GM18498 (cell line): ENCODE data around the gene EIF1AD.

Source experiments
- ATAC-seq: cut with Tn5 transposase; IDR thresholded peaks from one replicate; pipeline ENCODE4 v1.9.1; 2021; ENCODE audit warnings: mild to moderate bottlenecking, moderate library complexity; ENCODE audit not compliant: unreplicated experiment

Gene EIF1AD

DNA sequence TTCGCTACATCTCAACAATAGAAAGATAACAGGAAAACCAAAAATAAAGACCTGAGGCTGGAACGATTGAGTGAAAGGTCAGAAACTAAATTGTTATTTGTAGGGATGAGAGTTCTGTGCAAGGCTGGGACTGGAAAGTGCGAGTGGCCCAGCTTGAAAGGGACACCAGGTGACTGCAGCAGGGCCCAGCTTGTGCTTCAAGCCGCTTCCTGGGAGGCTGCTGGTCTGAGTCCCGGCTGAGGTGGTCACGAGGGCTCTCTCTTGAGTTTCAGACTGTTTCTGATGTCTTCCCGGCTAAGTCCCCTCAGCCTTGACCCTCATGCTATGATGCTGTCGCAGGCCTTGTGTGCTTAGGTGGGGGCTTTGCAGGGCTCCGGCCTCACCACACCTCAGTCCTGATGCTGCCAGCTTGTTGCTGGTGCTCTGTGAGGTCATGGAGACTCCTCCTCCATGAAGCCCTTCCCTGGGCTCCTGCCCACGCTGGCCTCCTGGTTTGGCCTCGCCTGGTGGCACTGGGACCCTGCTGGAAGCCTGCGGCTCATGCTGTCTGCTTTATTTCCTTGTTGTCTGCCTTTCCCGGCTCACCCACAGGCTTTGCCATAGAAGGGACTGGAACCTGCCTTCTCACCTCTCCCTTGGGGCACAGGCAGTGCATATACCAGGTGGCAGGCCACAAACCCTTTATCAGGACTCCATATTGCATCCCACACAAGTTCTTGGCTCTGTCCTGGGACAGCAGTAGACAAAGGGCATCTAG is 4.4 kb upstream of the EIF1AD start:
- ATAC-seq: no peak

DNA sequence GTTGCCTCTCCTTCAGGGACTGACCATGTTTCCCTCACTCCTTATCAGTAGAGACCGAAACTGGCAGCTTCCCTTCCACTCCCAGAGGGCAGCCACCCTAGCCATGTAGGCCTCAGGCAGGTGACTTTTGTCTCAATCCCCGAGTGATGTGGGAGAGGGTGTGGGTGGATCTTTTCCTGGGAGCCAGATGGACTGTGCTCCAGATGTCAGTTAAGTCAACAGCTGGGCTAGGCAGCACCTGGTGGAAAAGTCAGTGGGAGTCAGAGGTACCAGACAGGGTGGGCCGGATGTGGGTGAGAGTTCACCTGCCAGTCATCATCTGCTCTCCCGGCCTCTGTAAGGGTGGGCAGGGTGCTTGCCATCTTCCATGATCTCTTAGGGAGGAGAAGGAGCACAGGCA is 2.2 kb upstream of the EIF1AD start:
- ATAC-seq: no peak

DNA sequence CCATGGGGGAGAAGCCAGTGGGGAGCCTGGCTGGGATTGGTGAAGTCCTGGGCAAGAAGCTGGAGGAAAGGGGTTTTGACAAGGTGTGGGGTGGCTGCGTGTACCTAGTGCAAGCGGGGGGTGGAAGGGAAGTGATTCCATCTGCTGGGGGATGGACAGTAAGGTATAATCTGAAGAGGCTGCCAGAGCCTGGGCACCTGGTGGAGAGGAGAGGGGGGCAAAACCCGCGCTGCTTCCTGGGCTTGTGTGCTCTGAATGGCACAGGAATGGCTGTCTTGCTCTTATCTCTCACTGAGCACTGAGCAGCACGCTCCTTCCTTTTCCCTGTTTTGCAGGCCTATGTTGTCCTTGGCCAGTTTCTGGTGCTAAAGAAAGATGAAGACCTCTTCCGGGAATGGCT is 1.3 kb upstream of the EIF1AD start:
- ATAC-seq: no peak

DNA sequence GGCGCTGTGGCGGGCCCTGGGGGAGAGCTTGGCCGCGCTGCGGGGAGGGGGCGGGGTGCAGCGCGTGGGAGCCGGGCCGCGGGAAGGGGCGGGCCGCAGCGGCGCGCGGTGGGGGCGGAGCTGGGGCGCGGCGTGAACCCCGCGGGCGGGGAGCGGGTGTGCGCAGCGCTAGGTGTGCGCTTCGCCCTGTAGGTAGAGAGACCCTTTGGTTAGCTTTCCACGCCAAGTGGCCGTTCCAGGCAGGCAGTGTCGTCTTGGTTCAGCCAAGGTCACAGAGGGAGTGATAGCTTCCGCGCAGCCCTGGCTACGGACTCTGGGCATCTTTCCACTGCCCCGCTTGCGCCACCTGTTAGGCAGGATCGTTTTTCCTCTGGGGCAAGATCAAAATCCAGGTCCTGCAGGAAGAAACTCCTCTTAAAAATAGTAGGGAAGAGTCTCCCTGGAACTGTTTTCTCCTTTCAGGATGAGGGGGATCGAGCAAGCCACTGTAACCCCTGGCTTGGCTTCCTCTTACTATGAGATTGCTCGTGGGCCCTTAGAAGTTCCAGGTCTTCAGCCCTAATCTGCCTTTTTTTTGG is 780 bp upstream of the EIF1AD start:
- peak; percentile 58 for ATAC-seq

DNA sequence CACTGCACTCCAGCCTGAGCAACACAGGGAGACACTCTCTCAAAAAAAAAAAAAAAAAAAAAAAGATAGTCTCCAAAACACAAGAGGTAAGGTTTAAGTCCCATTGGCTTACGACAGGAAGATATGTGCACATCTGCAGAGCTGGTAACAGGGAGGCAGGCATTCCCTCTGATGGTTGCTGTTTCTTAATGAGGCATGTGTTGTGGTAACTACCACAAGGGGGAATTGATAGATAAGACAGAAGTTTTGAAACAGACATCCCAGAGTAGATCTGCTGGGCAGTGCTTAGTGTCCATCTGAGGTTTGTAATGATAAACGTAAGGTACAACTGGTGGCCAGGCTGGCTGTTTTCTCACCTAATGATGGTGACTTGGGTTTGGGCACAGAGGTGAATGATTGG is 4.7 kb downstream of the EIF1AD start:
- no peak for ATAC-seq

DNA sequence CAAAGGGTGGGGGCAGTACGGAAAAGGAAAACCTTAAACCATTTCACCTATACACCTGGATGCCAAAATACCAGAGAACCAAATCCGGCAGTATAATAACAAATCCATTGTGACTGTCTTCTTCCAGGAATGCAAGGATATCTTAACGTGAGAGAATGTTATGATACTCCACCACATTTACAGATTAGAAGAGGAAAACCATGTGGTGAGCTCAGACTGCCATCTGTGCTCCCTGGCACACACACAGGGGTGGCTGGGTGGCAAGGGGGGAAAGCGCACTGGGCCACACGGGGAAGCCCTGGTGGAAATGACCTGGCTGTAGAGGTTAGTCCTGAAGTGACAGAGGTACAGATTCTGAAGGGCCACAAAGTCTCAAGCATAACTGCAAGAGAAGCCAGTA is 9.9 kb downstream of the EIF1AD start:
- ATAC-seq: no peak

DNA sequence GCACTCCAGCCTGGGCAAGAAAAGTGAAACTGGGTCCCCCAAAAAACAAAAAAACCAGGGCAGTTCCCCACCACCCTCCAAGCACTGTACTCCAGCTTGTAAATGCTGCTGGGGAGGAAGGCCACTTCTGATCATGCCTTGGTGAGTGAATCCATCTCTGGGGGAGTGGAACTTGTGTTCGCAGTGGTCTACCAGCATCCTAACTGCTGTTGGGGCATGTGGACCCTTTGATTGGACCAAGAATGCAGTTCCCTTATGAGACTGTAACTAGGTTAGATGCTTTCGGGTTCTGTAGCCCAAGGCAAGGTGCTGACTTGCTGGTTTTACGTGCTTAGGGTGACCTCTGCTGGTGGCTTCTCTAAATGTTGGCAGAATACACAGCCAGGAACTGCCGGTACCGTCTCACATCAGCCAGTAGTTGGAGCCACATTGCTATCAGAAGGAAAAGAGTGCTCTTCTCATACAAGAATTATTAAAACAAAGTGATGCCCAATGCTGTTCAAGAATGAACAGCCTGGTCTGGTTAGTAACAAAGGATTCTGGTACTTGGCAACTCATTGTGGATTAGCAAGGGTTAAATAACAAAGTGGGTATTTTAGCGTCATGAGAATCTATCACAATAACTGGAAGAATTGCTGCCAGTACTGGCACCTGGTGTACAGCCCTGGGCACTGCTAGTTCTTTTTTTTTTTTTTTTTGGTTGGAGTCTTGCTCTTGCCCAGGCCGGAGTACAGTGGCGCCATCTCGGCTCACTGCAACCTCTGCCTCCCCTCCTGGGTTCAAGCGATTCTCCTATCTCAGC is 13.0 kb downstream of the EIF1AD start:
- peak; percentile 97 for ATAC-seq

DNA sequence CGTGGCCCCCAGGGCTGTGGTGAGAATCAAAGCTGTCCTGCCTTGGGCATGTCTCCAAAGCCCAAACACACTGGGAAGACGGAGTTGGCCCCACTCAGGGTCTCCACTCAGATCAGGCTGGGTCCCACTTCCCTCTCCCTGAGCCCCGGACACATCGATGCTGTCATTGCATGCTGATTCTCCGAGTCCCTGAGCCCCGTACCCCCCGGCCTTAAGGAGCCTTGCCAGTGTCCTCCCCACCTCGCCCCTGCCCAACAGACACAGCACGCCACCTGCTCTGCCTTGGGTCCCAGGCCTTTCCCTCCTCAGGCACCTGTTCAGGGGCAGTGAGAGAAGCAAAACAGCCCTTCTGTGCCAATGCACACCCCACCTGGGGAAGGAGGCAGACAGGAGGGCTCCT is 14.6 kb downstream of the EIF1AD start:
- ATAC-seq: no peak

DNA sequence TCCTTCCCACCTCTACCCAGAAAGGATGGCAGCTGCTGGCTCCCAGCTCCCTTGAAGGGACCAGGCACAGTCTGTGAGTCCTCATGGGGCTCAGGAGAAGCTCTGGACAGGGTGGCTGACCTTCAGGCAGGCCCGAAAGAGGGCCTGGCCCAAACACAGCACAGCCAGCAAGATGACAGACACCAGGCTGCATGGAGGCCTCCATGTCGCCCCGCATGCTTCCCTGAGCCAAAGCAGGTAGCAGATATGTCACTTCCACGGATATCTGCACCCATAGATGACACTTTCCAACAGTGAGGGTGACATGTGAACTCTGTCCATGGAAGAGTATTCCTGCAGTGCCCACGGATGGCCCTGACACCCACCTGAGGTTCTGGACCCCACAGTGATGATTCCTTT is 18.4 kb downstream of the EIF1AD start:
- no peak for ATAC-seq

DNA sequence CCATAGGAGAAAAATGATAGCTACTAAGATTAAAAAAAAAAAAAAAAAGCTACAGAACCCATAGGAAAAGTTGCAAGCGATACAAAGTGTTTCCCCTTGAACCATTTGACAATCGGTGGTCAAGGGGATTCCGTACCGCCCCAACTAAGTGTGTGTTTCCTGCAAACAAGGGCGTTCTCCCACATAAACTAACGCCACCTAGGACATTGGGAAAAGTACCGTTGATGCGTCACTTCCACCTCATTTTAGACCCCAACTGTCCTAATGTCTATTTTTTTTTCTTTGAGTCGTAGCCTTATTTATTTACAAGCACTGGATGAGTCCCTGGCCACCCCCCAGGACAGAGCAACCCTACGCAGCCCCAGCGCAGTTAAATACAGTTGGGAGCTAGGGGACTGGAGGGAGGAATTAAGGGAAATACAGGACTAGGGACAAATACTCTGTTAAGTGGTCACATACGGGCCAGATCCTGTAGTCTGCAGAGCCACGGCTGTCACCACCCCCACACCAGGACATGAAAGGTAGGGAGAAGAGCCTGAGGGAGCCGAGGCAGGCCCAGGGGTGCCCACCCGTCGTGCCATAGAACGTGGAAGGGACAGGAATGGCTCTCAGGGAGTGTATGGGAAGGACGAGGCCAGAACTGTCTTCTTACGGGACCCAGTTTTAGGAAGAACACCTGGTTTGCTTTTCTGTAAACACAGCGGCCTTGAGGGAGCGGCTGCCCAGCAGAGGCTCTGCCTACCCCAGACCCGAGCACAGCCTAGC is 19.0 kb downstream of the EIF1AD start:
- no peak for ATAC-seq

DNA sequence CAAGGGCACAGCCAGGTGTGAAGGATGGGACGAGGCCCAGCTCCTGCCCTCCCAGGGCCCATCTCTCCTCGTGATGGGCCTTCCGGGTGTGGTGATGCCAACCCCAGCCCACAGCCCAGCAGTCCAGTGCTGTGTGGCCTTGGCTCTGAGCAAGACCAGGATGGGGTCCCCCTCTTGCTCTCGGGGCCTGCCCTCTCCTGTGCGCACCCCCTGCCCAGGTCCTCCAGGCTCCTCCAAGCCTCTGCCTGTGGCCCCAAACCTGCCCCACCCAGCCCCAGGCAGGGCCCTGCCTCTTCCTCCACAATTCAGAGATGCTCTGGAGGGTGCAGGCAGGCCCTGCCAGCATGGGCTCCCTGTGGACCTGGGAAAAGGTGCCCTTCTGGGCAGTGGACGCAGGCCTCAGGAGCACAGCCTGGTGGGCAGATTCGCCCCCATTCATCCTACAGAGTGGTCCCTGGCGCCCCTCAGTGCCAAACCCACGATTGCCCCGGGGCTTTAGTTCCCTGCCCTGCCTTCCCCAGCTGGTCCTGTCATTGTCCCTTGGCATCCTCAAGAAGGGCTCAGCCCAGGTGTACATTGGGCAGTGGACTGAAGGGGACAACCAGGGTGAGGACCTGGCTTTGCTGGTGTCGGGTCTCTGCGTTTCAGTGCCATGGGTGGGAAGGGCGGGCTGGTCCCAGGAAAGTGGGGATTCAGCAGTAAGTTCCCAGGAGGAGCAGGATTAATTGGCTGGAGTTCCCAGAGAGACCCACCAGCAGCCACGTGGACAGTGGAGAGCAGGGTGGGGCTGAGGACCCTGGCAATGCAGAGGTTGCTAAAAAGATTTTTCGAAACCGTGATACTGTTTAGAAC is 19.8 kb downstream of the EIF1AD start:
- no peak for ATAC-seq

DNA sequence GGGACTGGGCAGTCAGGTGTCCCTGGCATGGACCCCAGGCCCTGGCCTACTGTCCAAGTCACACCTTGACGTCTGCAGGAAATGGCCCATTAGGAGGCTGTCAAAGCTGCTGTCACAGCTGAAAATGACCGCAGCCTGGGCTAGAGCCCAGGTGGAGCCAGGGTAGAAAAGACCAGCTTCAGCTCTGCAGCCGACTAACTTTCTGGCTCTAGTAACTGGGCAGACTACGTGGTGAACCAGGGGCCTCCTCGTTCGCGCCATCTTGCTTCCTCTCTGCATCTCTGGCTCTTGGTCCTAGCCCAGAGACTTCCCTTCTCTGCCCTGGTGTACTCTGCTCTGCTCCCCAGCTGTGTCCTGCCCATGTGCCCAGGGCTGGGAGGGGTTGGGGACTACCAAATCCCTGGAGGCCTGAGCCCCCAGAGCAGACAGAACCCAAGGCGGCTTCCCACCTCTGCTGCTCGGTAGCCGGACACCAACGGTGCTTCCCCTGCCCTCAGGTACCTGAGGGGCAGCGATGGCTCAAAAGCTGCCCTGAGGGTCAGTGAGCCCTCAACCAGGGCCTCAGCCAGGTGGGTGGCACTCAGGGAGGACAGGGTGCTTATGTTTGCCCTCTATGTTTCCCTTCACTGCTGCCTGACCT is 20.7 kb downstream of the EIF1AD start:
- ATAC-seq: no peak

DNA sequence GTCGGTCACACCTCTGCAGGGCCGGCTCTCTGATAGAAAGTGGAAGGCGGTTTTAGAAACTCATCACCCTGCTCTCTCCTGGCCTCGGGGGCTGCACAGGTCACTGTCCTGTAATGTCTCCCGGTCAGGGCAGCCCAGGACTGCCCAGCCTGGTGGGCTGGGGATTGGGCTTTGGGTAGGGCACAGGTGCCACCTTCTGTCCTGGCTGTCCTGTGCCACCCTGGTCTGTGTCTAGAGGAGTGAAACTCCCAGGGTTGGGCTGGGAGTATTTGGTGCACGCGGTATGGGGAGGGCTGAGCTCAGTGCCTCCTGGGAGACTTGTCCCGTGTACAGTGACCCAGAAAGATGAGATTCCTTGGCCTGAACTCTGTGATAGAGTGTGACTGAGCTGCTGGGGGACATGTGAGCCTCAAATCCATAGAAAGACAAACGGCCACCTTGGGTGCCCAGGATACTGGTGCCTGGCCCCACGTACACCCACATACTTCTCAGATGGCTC is 22.6 kb downstream of the EIF1AD start:
- no peak for ATAC-seq

DNA sequence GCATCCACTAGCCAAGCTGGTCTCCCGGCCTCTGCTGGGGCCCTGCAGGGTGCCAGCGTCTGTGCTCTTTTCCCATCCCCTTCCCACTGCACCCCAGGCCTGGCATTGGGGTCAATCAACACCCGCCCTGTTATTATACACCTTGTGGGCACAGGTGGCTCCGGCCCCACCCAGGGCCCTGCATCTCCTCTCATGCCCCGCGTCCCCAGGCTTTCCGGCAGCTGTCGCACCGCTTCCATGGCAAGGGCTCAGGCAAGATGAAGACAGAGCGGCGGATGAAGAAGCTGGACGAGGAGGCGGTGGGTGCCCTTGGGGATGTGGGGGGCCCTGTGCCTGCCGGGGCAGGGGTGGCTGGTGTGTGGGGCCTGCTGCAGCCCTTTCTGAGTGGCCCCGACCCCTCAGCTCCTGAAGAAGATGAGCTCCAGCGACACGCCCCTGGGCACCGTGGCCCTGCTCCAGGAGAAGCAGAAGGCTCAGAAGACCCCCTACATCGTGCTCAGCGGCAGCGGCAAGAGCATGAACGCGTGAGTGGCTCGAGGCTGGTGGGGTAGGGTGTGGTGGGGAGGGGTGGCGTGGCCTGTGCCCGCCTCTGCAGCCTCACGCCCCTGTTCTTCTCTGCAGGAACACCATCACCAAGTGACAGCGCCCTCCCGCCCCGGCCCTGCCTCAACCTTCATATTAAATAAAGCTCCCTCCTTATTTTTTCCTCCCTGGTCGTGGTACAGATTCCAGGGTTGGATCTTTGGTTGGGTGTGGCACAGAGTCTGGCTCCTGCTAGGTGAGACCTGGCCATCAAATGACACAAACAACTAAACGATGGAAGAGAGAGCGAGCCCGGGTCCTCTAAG is 23.3 kb downstream of the EIF1AD start:
- ATAC-seq: no peak

DNA sequence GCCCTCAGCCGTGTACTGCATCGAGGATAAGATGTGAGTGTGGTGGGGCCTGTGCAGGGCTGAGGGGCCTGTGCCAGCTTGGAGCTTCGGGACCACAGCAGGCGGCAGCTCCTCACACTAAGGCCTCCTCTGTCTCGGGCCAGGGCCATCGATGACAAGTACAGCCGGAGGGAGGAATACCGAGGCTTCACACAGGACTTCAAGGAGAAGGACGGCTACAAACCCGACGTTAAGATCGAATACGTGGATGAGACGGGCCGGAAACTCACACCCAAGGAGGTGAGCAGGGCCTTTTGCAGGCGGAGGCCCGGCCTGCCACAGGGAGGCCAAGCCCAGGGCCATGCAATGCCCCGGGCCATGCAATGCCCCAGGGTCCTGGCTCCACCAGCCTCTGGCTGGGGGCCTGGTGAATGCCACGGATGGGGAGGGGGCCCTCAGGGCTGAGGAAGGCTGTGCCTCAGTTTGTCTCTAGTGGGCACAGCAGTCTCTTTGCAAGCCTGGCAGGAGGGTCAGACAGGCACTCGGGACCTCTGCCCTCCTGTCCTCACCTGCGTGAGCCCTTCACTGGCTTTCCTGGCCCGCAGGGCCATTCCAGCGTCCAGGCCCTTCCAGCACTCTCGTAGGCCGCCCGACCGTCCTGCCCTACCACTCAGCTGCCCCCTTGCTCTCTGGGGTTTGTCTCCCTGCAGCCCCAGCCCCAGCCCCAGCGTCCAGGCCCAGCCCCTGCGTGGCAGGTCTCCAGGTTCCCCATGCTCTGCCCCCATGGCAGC is 24.2 kb downstream of the EIF1AD start:
- ATAC-seq: no peak

DNA sequence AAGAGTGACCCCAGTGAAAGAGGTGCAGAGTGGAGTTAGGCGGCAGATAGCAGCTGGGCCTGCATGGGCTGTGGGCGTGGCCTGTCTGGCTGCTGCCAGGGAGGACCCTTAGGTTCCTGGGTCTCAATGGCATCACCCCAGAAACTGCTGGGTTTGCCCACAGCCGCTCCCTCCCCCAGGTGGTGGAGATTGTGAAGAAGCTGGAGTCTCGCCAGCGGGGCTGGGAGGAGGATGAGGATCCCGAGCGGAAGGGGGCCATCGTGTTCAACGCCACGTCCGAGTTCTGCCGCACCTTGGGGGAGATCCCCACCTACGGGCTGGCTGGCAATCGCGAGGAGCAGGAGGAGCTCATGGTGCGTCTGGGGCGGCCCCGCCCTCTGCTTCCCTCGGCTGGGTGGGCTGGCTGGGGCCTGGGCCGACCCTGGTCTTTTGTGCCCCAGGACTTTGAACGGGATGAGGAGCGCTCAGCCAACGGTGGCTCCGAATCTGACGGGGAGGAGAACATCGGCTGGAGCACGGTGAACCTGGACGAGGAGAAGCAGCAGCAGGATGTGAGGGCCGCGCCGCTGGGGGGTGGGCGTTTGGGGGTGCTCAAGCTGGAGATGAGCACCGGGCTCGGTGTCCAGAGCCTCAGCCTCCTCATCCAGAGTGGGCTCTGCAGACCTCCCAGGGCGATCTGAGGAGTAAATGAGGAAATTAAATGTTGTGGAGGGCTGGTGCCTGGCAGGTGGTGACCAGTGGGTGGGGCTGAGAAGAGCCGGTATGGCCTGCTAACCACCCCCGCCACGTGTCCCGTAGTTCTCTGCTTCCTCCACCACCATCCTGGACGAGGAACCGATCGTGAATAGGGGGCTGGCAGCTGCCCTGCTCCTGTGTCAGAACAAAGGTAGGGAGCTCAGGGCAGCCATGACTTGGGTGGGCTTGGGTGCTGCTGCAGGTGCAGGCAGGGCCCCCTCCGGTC is 25.5 kb downstream of the EIF1AD start:
- no peak for ATAC-seq

DNA sequence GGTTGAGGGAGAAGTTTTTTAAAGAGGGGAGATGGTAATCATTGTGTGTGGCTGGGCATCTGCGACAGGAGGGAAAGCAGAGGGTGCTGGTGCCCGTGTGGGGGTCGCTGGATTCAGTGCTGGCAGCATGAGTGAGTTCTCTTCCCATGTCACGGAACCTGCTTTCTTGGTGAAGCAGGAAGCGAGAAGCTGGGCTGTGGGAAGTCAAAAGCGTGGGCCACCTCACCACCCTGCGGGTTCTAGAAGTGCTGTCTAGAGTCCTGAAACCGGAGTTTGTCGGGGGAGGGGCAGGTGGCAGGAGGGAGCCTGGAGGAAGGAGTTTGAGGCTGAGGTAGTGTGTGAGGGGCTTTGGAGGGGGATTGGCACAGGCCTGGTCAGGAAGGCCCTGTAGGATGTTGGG is 26.2 kb downstream of the EIF1AD start:
- no peak for ATAC-seq
